NCI-H2227 (cell line): ENCODE measurements around the gene AACS.
A peak's percentile ranks its signal among the peaks of the same experiment; 100 is the strongest.
"Not testable (repeated sequence)": the region's sequence is repeated elsewhere in the genome, so short reads cannot be mapped to it uniquely, and the experiment has no call there.

Experiments
- DNase-seq: peaks from one replicate; lab custom pipeline; 2025; ENCODE audit not compliant: unreplicated experiment; lab: John Stamatoyannopoulos, UW

Gene AACS

DNA sequence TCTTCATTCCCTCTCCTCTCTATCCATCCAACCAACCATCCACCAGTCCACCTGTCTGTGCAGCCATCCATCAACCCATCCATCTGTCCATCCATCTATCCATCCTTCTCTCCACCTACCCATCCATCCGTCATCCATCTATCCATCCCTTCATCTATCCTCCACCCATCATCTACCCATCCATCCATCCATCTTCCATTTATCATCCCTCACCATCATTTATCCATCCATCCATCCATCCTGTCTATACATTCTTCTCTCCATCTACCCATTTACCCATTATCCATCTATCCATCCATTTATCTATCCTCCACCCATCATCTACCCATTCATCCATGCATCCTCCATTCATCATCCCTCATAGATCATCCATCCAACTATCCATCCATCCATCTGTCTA lies 24.4 kb downstream of the AACS start:
- no peak for DNase-seq

- no peak for DNase-seq
Measured at GRCh38 chr12:125090437-125090836, 25.2 kb downstream of the AACS start.

GRCh38 chr12:125091401-125091800 lies 26.2 kb downstream of the AACS start:
- no peak for DNase-seq

- DNase-seq = no peak
Measured at GRCh38 chr12:125092108-125092871, 27.1 kb downstream of the AACS start.

DNA sequence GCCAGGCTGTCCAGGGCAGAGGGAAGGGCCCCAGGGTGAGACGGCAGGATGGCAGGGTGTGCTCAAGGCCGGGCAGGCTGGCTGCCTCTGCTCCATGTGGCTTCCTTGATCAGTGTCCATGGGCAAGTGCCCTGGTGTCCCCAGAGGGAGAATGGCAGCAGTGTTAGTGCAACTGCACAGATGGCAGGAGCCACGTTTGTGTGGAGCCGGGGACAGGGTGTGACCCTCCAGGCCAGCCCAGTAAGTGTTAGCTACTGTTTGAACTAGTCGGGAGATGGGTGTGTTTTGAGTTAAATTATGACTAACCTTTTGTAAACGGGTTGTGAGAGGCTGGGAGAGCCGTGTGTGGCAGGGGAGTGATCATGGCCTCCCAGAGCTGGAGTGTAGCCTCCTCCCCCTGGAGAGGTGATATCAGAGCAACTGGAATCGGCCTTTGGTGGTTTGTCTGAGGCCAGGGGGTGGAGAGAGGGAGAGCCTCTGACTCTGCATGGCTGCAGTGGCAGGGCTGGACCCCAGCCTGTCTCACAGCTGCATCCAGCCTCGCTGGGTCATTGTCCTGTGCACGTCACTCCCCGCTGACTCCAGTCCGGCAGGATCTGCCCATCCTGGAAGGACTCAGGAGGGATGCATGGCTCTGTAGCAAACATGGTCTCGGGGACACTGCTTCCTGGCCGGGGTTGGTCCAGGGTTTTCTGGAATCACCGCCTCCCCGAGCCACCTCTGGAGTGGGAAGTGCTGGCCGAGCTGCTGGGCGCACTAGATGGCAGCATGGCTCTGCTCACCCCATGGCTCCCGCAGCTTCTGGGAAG lies 27.8 kb downstream of the AACS start:
- no peak for DNase-seq

- no peak for DNase-seq
Measured at GRCh38 chr12:125093681-125094330, 28.6 kb downstream of the AACS start.

- DNase-seq = no peak
Measured at GRCh38 chr12:125096894-125097293, 31.7 kb downstream of the AACS start.

DNA sequence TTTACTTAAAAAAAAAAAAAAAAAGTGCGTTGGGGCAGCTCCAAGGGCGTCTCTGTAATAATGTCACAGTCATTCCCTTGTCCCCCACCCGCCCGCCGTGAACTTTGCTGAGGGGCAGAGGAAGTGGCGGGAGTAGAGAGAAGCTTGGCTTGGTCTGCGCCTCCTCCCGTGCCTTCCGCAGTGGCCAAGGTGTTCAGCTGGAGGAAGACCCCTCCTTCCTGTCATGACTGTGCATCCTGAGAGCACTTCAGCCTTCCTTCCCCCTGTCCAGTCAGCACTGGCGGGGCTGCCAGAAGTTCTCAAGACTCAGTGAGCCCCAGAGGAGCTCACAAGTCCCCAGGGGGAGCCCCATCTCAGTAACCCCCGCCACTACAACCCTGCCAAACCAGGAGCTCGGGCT lies 32.2 kb downstream of the AACS start:
- DNase-seq = no peak

DNA sequence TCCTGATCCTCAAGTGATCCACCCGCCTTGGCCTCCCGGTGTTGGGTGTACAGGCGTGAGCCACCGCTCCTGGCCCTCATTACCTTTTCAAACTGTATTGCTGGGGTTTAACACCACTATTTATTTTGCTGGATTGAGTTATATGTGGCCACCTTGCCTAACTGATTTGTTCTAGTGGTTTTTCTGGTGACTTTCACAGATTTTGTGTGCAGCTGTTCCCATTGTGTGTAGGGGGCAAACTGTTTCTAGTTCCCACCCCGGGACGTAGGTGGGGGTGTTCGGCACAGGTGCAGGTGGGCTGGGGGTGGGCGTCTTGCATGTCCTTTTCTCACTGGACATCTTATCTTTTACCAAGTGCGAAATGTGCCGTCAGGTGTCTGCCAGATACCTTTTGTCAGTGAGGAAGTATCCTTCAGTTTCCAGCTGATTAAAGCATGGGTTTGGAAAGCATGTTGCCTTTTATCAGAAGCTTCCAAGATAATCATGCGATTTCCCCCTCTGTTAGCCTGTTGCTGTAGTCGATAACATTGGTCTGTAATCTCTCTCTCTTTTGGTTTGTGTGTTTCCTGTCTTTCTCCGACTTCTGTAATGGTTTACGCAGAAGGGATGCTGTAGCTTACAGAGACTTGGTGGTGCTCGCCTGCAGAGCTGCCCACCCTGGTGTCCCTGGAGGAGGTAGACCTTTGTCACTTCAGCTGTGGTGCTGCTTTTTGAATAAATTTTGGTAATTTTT lies 33.6 kb downstream of the AACS start:
- no peak for DNase-seq

- DNase-seq = no peak
Measured at GRCh38 chr12:125099409-125099782, 34.2 kb downstream of the AACS start.

DNA sequence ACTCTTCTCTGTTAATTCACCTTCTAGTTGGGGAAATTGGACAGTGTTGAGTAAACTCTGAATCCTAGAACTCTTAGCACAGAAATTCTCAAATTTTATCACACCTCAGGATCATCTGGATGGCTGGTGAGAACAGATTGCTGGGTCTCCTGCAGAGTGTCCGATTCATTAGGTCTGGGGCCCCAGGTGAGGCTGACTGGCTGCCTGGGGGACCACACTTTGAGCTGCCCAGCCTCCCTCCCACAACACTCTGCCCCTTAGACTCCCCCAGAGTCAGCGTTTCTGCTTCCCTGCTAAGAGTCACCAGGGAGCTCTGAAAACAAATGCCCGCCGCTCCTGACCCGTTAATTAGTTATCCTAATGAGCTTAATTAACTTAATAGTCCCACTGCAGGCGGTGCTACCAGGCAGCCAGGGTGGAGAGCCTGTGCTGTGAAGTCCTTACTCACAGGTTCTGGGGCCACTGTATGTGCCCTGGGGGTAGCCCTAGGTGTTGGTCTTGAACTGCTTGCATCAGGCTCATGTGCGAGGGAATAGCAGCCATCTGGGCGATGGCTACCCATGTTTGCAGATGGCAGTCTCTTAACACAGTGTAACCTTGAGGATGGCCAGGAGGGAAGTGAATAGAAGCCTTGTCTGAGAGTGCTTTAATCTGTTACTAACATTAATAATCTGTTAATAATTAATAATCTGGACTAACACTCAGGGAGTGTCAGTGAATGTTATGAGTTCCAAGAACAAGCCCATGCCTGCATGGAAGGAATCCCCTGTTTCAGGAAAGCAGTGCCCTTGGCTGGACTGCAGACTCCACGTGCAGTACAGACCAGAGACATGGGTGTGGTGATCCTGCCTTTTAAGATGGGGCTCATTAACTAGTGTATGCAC lies 35.6 kb downstream of the AACS start:
- no peak for DNase-seq

GRCh38 chr12:125104982-125105381 lies 39.7 kb downstream of the AACS start:
- peak; percentile 60 for DNase-seq

DNA sequence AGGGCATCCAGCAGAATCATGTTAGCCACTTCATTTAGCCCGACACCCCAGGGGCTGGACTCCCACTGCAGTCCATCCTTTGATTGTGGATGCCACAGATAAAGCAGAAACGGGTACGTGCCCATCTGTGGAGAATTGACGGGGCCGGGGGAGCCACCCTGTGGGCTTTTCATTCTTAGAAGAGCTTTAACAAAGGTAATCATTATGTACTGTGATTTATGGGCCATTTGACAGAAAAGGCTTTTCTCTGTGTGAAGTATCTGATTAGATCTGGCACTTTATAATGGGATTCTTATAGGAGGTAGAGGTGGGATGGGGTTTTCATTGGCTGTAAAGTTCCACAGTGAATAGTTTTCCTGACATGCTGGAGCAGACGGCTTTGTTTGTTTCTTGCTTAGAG lies 40.4 kb downstream of the AACS start:
- DNase-seq = peak; percentile 96

DNA sequence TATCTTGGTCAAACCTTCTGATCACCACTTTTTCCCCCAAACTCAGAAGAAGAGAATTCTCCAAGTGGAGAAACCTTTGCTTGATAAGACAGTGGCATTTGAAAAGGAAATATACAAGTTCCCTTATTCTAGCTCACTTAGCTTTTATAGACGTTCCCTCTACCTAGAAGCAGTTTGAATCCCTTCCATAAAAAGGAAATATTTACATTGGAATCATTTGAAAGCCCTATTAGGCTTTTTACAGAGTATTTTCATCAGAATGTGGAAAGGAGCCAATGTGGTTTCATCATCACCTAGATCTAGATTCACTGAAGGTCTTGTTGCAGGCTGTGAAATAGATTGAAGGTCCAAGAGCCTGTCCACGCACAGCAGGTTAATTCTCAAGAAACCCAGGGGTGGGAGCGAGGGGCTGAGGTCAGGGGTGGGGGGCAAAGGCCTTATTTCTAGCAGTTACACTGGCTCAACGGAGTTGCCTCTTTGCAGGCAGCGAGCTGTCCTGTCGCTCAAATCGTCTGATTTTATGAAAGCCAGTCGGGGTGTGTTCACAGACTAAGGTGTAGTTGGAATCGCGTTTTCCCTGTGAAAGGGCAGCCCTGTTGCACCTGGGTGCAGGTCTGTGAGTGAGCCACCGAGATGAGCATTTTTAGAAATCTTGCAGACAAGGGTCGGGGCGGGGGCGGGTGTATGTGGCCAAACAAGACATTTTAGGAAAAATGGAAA lies 45.6 kb downstream of the AACS start:
- DNase-seq = no peak

DNA sequence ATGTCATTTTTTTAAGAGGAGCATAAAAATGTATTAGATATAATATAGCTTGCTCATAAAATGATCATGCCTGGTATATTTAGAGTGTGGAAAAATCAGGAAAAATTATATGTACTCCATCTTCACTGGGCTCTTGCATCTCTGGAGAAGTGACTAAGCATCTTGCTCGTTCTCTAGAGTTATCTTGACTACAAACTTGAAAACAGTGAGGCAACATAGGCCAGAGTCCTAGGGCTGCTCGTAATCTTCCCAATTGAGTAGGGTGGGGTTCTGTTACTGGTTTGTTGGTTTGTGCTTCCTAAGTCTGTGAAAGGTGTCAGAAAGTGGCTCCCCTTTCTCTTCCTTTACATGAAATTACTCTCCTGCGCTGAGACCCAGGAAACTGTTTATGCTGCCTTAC lies 46.2 kb downstream of the AACS start:
- no peak for DNase-seq

DNA sequence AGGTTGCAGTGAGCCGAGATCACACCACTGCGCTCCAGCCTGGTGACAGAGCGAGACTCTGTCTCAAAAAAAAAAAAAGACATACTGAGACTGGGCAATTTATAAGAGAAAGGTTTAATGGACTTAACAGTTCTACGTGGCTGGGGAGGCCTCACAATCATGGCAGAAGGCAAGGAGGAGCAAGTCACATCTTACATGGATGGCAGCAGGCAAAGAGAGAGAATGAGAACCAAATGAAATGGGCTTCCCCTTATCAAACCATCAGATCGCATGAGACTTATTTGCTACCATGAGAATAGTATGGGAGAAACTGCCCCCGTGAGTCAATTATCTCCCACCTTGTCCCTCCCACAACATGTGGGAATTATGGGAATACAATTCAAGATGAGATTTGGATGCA lies 47.4 kb downstream of the AACS start:
- not testable (repeated sequence) for DNase-seq

GRCh38 chr12:125113263-125113662 lies 48.0 kb downstream of the AACS start:
- no peak for DNase-seq

DNA sequence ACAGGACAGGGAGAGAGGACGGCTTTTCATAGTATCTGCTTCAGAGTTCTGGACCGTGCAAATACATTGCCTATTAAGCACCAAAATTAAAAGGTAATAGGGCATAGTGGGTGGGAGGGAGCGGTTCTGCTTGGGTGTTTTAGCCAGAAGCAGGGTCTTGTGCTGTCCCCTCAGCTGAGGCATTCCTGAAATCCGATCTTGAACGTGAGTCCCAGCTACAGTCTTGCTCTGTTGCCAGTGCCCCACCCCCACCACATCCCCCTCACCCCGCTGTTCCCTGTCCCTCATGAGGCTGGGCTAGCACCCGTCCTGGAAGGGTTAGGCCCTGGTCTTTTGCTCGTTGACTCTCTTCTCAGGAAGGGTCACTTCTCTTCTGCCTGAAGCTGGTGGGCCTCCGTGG lies 48.6 kb downstream of the AACS start:
- DNase-seq = no peak

DNA sequence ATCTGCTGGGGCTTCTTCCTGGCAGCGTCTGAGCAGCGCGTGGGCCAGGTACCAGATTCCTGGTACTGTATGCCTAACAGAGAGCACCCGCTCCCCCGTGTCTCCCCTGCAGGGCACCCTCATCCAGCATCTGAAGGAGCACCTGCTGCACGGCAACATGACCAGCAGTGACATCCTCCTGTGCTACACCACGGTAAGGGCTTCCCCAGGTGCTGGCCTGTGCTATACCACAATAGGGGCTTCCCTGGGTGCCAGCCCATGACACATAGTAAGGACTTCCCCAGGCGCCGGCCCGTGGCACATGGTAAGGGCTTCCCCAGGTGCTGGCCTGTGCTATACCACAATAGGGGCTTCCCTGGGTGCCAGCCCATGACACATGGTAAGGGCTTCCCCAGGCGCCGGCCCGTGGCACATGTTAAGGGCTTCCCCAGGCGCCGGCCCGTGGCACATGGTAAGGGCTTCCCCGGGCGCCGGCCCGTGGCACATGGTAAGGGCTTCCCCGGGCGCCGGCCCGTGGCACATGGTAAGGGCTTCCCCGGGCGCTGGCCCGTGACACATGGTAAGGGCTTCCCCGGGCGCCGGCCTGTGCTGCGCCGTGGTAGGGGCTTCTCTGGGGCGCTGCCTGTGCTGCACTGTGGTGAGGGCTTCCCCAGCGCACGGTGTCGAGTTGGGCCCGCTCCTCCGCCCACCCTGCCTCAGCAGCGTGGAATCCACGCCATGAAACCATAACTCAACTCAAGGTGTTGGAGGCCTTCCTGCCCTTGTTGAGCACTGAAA lies 49.3 kb downstream of the AACS start:
- DNase-seq = no peak
